ENCODE measurements around the gene PPP2R5A.

DNA sequence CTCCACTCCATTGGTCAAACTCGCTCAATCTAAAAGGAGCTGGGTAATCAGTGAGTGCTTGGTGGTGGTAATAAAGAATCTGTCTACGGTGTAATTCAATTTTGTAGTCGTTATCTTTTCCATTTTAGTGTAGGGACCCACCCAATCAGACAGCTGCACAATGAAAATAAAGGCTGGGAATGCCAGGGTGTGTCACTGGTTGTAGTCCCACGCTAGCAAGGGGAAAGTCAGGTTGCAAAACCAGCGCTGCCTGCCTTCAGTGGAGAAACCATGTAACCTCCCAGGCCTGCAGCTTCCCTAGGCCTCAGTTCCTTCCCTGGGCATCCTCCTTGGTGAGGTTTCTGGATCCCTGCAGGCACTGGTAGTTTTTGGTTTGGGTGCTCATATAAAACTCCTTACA, 49.4 kb upstream of the PPP2R5A start:
- TF ChIP-seq CTCF (IDR thresholded peaks at IDR 0.05; ENCODE audit: insufficient read depth, low read length) (no peak), SPI1 (IDR thresholded peaks at IDR 0.05; ENCODE audit: borderline replicate concordance, low read depth) (no peak), POLR2AphosphoS5 (IDR thresholded peaks at IDR 0.05; ENCODE audit: low read depth) (no peak)

Data from HL-60 (cell line).